HuH-7.5 (cell line): ENCODE data around the gene RBM23.

Experiments
- DNase-seq: peaks from one replicate; pipeline ENCODE4 v3.0.0; 2011; ENCODE audit warnings: low spot score

The RBM23 gene

GRCh38 chr14:22885975-22886374 is 33.0 kb downstream of the RBM23 start:
- no peak for DNase-seq

- DNase-seq = no peak
Observed at GRCh38 chr14:22884738-22885523, 34.0 kb downstream of the RBM23 start.

GRCh38 chr14:22884076-22884737 is 34.7 kb downstream of the RBM23 start:
- no peak for DNase-seq

- DNase-seq = no peak
Observed at GRCh38 chr14:22883173-22883976, 35.6 kb downstream of the RBM23 start, which contains the start of gene REM2. TSS of gene REM2 (plus strand) at chr14:22883222. CDS start at chr14:22883288, 66 bp downstream.

- DNase-seq = peak; percentile 60
Observed at GRCh38 chr14:22882529-22883172, 36.3 kb downstream of the RBM23 start.

- DNase-seq = no peak
Observed at GRCh38 chr14:22882064-22882463, 36.9 kb downstream of the RBM23 start.

GRCh38 chr14:22878271-22879246 is 40.4 kb downstream of the RBM23 start:
- DNase-seq = no peak

GRCh38 chr14:22877000-22877501 is 41.9 kb downstream of the RBM23 start:
- DNase-seq = no peak

- no peak for DNase-seq
Observed at GRCh38 chr14:22875748-22876319, 43.1 kb downstream of the RBM23 start.

- DNase-seq = no peak
Observed at GRCh38 chr14:22875003-22875747, 43.8 kb downstream of the RBM23 start.

- no peak for DNase-seq
Observed at GRCh38 chr14:22872833-22873520, 46.0 kb downstream of the RBM23 start.

GRCh38 chr14:22872033-22872832 is 46.7 kb downstream of the RBM23 start:
- DNase-seq = peak; percentile 85

- peak; percentile 86 for DNase-seq
Observed at GRCh38 chr14:22871224-22872032, 47.5 kb downstream of the RBM23 start, which contains the start of gene LRP10. TSS of gene LRP10 (plus strand) at chr14:22871740. CDS start at chr14:22872304, 564 bp downstream.

- DNase-seq = no peak
Observed at GRCh38 chr14:22870811-22871223, 48.1 kb downstream of the RBM23 start.

GRCh38 chr14:22866874-22867273 is 52.1 kb downstream of the RBM23 start:
- no peak for DNase-seq

GRCh38 chr14:22865424-22866405 is 53.2 kb downstream of the RBM23 start:
- DNase-seq = no peak
